ENCODE results near the gene MB. TPM values are rescaled to one million over a fixed set of nuclear protein-coding genes. Genes with fewer than 3 reads are reported as not detected.

Gene MB
- total RNA-seq, 2 donors from 2014 or later: 2.3 TPM; not detected in 1

- intact Hi-C loops (cut with DNase I): loop anchor here in 1 of 2 donors (5.0 to 10.0 kb wide), 2 partner anchors 156 to 233 kb away; no protein-coding TSS in a partner anchor
- no peak for DNase-seq (ENCODE audit: low spot score)
Measured at GRCh38 chr22:35587896-35588295, 29.2 kb downstream of the MB start.

GRCh38 chr22:35587447-35587870 is 29.7 kb downstream of the MB start:
- intact Hi-C loops (cut with DNase I): loop anchor here in 1 of 2 donors (5.0 to 10.0 kb wide), 2 partner anchors 155 to 233 kb away; no protein-coding TSS in a partner anchor
- no peak for DNase-seq (ENCODE audit: low spot score)

- no peak for DNase-seq (ENCODE audit: low spot score)
- intact Hi-C loops (cut with DNase I): loop anchor here in 1 of 2 donors (5.0 to 10.0 kb wide), 2 partner anchors 154 to 232 kb away; no protein-coding TSS in a partner anchor
Measured at GRCh38 chr22:35586771-35587170, 30.4 kb downstream of the MB start.

GRCh38 chr22:35582861-35583670 is 34.1 kb downstream of the MB start:
- intact Hi-C loops (cut with DNase I): loop anchor here in 1 of 2 donors (10.0 kb wide), 1 partner anchor 228 kb away; no protein-coding TSS in a partner anchor
- DNase-seq (ENCODE audit: low spot score): no peak

- DNase-seq (ENCODE audit: low spot score): no peak
- intact Hi-C loops (cut with DNase I): loop anchor here in 1 of 2 donors (10.0 kb wide), 1 partner anchor 228 kb away; no protein-coding TSS in a partner anchor
Measured at GRCh38 chr22:35582218-35582860, 34.8 kb downstream of the MB start.

- intact Hi-C loops (cut with DNase I): loop anchor here in 1 of 2 donors (10.0 kb wide), 1 partner anchor 226 kb away; no protein-coding TSS in a partner anchor
- no peak for DNase-seq (ENCODE audit: low spot score)
Measured at GRCh38 chr22:35581023-35581413, 36.1 kb downstream of the MB start.

GRCh38 chr22:35580351-35581022 is 36.6 kb downstream of the MB start:
- DNase-seq (ENCODE audit: low spot score): no peak
- intact Hi-C loops (cut with DNase I): loop anchor here in 1 of 2 donors (10.0 kb wide), 1 partner anchor 226 kb away; no protein-coding TSS in a partner anchor

GRCh38 chr22:35578836-35579575 is 38.1 kb downstream of the MB start:
- intact Hi-C loops (cut with DNase I): no loop called here
- DNase-seq (ENCODE audit: low spot score): no peak

- intact Hi-C loops (cut with DNase I): no loop called here
- no peak for DNase-seq (ENCODE audit: low spot score)
Measured at GRCh38 chr22:35577799-35578659, 39.1 kb downstream of the MB start.

GRCh38 chr22:35576671-35577070 is 40.5 kb downstream of the MB start:
- intact Hi-C loops (cut with DNase I): no loop called here
- DNase-seq (ENCODE audit: low spot score): no peak

GRCh38 chr22:35575116-35575748 is 41.9 kb downstream of the MB start:
- DNase-seq (ENCODE audit: low spot score): no peak
- intact Hi-C loops (cut with DNase I): no loop called here

GRCh38 chr22:35572556-35572955 is 44.6 kb downstream of the MB start:
- intact Hi-C loops (cut with DNase I): no loop called here
- no peak for DNase-seq (ENCODE audit: low spot score)

- DNase-seq (ENCODE audit: low spot score): no peak
- intact Hi-C loops (cut with DNase I): no loop called here
Measured at GRCh38 chr22:35570686-35571194, 46.4 kb downstream of the MB start.

- intact Hi-C loops (cut with DNase I): no loop called here
- DNase-seq (ENCODE audit: low spot score): no peak
Measured at GRCh38 chr22:35569916-35570315, 47.2 kb downstream of the MB start.

GRCh38 chr22:35568751-35569739 is 48.1 kb downstream of the MB start:
- intact Hi-C loops (cut with DNase I): no loop called here

More at GRCh38 chr22:35568751-35569739, 48.1 kb downstream of the MB start:
- no peak for DNase-seq (ENCODE audit: low spot score)

All from posterior vena cava (tissue), 2 donors.